GM19193 (cell line): Measurements from ENCODE around the gene RGL1.

ENCODE experiments used
- POLR2A ChIP-seq: IDR thresholded peaks from 4 replicates; pipeline ENCODE4 v1.6.1; 2011; ENCODE audit not compliant: insufficient read depth, insufficient read length; ENCODE audit errors: extremely low read depth

The RGL1 gene

DNA sequence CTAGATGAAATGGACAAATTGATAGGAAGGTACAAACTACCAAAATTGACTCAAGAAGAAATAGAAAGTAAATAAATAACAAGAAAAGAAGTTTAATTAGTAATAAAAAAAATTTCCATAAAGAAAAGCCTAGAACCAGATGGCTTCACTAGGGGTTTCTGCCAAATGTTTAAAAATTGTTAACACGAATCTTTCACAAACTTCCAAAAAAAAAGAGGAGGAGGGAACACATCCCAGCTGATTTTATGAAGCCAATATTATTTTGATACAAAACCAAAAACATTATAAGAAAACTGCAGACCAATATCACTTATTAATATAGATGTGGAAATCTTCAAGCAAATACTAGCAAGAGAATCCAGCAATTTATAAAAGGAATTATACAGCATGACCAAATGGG, 143.1 kb downstream of the RGL1 start:
- no peak for TF ChIP-seq POLR2A

DNA sequence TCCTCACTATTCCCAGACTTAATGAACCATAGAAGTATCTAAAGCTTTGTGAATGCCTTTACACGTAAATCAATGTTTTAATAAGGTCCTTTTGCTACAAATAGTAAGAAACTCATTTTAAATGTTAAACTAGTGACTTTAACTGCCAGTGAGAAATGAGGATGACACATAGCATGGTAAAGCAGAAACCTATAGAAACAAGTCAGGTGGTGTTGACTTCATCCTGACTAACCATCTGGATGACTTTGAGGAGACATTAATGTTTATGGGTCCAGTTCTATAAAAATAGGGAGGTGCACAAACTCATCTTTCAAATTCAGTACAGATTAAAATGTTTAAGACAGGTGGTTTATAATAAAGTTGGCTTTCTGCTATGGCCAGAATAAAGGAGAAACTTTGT, 147.2 kb downstream of the RGL1 start:
- no peak for TF ChIP-seq POLR2A

DNA sequence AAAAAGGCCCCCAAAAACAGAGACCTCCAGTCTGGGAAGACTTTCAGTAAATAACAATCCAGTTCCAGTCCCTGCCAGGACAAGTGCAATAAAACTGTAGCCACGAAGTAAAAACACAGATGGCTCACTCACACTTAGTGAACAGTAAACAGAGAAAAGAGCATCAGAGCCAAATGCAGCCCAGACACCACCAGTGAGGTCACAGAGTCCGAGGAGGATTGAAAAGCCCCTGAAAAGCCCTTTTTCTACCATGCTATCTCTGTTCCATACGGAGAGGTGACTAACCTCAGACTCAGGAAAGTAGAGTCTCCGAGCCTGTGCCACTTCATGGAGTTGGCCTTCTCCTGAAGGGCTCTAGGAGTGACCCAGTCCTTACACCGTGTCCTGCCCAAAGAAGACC, 148.1 kb downstream of the RGL1 start:
- TF ChIP-seq POLR2A: no peak

DNA sequence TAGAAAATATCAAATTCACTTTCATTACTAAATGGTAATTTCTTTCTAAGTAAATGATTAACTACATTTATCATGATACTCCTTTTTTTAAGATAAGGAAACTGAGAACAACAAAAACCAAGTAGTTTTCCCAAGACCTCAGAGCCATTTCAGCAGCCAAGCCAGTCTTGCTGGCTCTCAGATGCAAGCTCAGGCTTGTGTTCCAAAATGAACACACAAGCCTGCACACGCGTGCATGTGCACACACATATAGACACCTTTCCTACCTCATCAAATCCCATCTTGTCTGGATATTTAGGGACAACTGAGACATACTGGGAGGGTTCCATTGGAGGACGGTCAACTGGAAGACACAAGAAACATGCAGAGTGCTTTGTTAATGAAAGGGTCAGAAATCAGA, 149.6 kb downstream of the RGL1 start:
- no peak for TF ChIP-seq POLR2A

DNA sequence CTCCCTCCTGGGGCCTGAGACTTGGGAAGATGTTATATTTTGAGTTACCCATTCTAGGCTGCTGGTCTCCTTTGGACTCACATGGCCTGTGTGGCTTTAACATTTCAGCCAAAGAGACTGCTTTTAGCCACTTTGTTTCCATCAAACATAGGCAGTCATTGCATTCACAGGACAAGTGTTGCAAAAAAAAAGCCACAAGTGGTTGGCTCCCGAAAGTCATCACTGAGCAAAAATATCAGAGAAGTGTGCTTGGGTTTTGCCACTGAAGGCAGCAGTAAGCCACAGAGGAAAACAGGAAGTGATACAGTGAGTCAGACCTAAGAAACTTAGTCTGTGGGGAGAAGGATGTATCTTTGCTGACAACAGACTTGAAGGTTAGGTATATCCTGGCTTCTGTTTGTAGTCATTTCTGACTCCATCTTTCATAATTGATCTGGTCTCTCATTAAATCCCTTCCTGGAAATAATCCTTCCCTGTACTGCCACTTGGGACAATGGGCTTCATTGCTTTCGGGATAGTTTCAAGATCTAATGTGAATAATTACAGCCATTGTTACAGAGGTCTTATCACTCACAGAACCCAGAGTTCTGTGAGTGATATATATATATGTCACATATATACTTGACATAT, 151.8 kb downstream of the RGL1 start:
- no peak for TF ChIP-seq POLR2A

DNA sequence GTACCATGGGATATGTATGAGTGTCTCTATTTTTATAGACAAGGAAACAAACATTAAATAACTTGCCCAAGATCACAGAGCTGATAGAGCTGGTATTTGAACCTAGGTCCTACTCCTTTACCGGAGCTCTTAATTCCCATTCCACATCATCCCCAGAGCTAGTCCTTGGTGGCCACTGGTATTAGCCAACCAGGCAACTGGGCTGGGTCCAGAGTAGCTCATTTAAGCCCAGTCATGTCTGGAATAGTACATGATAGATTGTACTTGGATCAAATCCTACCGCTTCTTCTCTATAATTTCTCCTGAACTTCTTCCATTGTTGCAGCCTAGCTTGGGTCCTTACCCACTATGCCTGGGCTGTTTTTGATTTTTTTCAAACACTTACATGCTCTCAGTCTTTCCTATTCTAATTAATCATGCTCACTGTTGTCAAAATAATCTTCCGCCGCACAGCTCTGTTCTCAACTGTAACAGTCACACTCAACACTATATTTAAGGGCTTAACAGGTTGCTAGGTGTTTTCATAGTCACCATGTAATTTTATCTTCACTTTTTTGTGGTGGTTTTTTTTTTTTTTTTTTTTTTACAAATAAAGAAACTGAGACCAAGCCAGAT, 152.4 kb downstream of the RGL1 start:
- TF ChIP-seq POLR2A: no peak

DNA sequence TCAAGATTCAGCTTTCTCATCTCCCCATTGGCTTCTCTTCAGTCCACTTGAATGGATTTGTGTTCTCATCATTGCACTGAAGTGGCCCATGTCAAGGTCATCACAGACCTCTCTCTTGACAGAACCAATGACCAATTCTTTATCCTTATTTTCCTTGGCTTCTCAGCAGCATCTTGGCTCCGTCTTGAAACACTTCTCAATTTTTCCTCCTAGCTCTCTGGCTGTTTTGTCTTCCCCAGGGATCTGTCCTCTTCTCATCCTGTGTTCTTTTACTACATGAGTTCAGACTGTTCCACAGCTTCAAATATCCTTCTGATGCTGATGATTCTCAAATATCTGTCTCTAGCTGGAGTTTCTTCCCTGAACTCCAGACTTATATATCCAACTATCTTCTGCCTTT, 154.0 kb downstream of the RGL1 start:
- no peak for TF ChIP-seq POLR2A

DNA sequence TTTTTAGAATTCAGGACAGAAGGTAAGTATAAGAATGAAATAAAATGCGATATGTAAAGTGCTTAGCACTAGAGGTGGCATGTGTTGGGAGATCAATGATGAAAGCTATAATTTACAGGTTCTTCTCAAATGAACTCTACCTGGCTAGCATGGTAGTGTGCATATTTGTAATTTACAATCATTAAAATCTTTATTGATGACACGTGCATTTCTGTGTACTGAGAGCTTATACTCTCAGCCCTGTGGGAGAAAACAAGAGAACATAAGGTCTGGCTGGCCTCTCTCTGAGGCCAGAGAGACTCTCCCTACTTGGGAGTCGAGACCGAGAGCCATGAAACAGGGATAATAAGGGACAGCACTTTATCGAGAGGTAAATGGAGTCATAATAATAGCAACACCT, 156.2 kb downstream of the RGL1 start:
- no peak for TF ChIP-seq POLR2A

DNA sequence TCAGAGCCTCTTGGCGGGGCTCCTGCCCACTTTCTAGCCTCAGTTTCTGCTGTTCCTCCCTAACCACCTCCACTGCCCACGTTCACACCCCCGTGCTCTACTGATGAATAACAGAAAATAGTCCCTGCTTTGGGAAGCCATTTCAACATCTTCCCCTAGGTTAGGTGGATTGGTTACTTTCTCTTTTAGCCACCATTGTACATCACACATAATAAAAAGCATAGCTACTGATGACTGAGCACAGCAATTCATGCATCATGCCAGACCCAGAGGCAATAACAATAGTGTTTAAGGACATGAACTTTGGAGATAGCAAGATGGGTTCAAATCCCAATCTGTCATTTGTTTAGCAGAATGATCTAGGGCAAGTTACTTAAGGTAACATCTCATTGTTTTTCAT, 158.0 kb downstream of the RGL1 start:
- no peak for TF ChIP-seq POLR2A

DNA sequence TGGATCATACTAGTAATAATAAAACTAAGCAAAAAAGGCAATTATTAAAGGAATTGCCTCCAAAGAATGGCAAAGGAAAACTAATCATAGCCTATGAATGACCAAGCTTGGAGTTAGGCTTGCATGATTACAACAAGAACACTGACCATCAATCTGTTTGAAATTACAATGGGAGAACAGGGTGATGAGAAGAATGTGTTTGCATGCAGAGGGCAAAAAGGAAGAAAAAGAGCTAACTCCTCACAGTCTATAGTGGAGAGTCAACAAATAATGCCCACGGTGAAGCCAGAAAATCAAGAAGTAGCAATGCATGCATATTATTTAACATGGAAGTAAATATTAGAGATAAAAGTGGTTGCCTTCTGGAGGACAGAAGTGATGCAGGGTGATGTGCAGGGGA, 160.8 kb downstream of the RGL1 start:
- TF ChIP-seq POLR2A: no peak

DNA sequence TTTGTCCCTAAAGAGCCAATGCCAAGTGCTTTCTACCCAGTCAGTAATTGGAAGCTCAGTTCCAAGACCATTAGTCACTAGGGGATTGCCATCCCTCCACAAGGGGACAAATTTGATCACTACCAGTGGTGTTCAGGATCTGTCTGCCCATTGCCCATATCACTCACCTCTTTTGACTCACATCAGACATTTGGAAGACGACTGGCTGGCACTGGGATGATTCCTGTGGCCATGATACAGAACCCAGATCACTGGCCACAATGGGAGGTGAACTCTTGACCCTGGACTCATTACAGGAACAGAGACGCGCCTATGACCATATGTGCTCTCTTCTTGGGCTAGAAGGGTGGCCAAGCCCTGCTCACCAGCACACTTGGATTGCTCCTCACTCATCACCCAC, 161.6 kb downstream of the RGL1 start:
- no peak for TF ChIP-seq POLR2A

DNA sequence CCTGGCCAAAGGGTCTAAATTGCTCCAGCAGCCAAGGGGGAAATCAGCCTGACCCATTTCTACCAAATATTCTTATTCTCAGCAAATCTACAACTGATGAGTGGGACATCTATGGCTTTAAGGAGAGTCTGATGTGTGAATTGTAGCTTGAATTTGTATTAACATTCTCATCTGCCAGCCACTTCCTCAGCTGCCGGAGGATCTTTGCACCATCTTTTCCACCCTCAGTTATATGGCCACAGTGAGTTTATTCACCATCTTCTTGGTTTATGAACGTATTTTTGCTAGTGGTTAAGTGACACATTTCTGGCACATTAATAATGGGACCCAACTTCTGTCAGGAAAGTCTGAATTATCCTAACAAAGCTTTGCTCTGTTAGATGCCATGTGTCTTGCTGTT, 163.0 kb downstream of the RGL1 start:
- TF ChIP-seq POLR2A: no peak

DNA sequence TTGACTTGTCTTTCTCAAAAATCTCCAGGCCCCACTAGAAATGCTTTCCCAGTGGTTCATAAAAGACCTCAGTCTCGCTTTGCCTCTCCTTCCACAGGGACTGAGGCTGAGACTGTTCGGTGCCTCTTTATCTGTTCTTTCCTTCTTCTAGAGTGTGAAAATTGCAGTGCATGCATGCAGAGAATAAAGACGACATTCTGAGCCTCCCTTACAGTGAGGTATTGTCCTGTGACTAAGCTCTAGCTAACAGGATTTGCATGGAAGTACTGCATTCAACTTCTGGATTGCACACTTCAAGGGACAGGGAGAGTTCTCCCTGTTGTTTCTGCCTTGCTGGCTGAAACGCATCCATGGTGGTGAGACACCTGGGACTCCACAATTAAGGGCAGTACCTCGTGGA, 163.5 kb downstream of the RGL1 start:
- no peak for TF ChIP-seq POLR2A

DNA sequence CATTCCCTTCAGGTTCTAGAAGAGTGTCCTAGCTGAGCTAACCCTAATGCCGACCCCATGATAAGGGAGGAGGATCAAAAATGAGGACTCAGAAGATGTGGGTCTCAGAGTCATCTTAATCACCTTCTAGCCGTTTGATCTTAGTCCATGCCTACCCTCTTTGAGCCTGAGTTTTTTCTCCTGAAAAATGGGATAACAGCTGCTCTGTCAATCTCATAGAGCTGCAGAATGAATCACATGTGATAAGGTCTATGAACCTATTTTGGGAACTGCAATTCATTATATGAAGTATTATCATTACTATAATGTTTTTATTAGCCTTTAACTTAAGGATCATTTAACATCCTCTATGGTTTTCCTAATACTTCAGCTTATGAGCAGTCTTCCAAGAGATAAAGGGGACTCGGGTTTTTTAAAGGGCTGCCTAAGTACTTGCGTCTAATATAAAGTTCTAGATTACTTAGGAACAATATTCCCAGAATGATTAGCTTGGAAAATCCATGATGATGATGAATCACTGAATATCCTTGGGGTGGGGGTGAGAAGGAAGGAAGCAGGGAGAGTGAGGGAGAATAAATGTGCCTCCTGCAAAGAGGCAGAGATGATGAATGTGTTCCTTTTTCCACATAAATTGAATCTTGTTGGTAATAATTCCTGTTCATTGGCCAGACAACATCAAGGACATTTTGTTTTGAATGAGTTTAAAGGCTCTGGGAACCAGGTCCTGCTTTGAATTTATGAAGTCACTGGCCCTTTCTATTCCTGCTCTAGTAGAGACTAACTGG, 165.8 kb downstream of the RGL1 start:
- TF ChIP-seq POLR2A: no peak

DNA sequence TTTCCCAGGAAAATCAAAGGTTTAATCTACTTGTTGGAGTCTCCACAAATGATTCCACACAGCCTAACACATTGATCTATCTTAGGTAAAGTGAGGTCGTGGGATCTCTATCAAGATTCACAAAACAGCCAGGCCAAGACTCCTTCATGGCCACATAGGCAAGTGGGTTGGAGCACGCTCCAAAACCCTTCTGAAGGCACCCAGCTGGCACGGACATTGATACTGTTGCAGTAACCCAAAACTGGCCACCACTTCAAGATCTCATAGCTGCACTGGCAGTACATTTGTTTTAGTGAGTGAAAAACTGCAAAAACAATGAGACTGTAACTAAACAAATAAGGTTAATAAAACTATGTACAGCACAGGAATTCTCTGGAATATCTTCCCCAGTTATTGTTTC, 170.7 kb downstream of the RGL1 start:
- TF ChIP-seq POLR2A: no peak

DNA sequence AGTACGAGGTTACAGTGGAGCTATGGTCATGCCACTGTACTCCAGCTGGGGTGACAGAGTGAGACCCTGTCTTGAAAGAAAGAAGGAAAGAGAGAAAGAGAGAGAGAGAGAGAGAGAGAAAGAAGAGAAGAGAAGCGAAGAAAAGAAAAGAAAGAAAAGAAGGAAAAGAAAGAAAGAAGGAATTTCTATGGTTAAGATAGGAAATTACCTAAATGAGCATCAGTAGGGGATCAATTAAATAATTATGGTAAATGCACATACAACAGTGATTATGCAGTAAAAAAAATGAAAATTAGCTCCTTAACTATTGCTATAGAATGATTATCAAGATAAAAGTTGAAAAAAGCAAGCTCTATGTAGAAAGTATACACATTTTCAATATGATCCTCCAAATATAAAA, 172.8 kb downstream of the RGL1 start:
- no peak for TF ChIP-seq POLR2A
